Measurements from ENCODE around the gene GMDS.
A peak's percentile ranks its signal among the peaks of the same experiment; 100 is the strongest.

GMDS gene

DNA sequence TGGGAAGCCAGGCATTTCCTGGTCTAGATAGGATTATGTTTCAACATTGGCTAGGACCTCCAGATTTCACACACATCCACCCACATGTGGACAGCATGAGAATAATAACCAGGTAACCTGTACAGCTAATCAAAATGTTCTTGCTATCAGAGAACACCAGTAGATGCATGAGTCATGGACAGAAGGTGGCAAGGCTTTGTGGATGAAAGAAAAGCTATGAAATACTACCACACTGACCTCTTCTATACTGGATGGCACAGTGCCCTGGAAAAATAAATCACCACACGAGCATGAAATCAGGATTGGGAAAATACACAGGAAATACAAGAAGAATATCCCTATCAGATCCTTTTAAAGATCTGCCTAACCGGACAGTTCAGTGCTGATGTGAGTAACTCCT is 113.0 kb downstream of the GMDS start:
- no peak for DNase-seq

DNA sequence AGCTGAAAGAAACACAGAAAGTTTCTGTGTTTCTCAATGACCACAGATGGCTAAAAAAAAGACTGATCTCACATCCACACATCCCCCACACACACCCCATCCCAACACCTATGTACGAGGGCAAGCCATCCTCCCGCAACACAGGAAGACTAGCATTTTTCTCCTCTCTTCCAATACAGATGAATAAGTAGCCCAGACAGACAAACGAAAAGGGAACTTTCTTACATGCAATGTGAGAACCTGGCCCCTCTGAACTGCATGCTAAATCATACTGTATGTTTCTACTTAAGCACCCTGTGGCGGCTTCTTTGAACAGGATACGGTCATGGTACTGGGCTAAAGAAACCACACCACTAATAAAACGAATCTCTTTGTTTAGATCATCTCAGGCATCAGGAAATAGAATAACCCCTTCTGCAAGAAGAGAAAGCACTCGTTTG is 116.2 kb downstream of the GMDS start:
- DNase-seq = no peak

GRCh38 chr6:2127484-2127911 is 117.9 kb downstream of the GMDS start:
- DNase-seq = no peak

DNA sequence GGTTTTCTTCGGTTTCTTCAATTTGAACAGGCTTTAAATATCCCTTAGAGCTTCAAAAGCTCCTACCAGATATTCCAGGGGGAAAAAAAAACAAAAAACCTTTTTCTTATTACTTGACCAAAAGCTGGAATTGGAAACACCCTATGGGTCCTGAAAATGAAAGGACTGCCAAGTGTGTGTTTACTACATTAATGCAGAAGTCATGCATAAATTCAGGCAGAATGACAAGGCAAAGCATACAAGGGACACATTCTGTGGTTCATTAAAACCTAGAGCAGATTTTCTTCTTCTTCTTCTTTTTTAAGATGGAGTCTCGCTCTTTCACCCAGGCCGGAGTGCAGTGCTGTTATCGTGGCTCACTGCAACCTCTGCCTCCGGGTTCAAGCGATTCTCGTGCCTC is 119.1 kb downstream of the GMDS start:
- no peak for DNase-seq

DNA sequence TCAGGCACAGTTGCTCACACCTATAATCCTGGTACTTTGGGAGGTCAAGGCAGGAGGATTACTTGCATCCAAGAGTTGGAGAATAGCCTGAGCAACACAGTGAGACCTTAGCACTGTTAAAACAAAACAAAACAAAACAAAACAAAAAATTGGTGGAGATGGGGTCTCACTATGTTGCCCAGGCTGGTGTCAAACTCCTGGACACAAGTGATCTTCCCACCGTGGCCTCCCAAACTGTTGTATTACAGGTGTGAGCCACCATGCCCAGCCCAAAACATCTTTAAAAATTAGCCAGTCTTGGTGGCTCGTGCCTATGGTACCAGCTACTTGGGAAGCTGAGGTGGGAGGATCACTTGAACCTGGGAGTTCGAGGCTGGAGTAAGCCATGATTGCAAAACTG is 120.2 kb downstream of the GMDS start:
- DNase-seq = no peak

- DNase-seq = no peak
Observed at GRCh38 chr6:2124260-2124709, 121.1 kb downstream of the GMDS start.

DNA sequence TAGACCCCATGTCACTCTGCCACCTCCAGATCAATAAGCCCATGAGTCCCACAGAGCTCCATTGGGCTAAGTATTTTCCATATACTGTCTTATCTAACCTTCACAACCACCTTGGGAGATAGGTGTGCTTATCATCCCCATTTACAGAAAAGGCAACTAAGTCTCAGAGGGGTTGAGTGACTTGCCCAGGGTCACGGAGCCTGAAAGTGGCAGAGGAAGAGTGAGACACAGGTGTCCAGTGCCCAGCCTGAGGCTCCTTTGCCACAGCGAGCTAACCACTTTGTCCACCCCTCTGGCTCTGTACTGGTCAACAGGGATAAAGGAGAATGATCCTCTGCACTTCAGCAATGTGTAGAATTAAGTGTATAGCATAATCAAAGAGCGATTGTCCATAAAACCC is 124.5 kb downstream of the GMDS start:
- DNase-seq = no peak

GRCh38 chr6:2119275-2119674 is 126.1 kb downstream of the GMDS start:
- no peak for DNase-seq

GRCh38 chr6:2118136-2118535 is 127.3 kb downstream of the GMDS start:
- no peak for DNase-seq

DNA sequence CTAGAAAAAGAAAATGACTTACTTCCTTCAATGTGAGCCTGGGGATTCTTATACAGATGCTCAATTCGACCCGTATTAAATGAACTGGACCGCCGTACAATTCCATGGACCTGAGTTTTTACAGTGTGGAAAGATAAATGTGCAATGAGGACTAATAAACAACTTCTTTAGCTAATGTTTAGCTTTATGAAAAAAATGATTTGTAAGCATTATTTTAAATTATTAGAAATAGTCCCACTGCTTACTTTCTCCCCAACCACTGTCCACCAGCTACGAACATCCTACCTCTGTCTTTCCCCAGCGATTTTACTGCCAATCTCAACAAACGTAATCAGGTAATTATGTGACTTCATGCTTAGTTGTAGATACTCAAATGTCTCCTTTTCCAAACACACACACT is 128.0 kb downstream of the GMDS start:
- DNase-seq = no peak

- no peak for DNase-seq
Observed at GRCh38 chr6:2116496-2116895, 128.9 kb downstream of the GMDS start.

- DNase-seq = no peak
Observed at GRCh38 chr6:2114100-2114499, 131.3 kb downstream of the GMDS start.

DNA sequence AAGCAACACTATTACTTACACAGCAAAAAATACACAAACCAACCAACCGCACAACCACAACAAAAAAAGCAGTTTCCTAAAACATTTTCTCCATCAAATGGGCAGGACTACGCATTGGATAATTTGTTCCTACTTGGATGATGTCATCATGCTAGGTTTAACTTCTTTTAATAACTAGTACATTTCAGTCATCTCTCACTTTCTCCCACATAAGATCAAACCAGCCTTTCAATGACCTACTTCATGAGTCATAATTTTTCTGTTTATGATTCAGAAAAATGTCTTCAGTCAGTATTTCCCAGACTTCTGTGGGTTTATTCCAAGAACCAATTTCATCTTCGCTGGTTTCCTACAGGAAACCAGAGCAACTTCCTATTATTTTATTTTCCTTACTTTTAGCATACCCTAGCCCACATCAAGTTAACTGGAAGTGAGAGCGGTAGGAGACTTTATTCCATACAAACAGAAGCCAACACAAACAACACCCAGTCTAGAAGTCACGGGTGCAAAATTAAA is 134.2 kb downstream of the GMDS start:
- DNase-seq = no peak

DNA sequence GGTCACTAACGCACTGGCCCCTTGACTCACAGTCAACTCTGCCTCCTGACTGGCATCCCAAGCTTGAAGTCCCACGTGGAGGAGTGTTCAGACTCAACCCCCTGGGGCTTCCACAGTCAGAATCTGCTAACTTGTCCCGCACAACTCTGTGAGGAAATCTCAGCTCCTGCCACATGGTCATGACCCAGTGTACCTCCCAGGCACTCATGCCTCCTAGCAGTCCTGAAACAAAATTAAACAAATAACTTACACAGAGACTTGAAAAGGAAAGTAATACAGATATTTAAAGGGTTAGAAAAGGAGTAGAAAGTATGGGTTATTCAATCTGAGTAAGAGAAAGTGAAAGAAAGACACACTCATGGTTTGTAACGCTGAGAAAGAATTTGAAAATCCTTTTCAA is 134.9 kb downstream of the GMDS start:
- no peak for DNase-seq

DNA sequence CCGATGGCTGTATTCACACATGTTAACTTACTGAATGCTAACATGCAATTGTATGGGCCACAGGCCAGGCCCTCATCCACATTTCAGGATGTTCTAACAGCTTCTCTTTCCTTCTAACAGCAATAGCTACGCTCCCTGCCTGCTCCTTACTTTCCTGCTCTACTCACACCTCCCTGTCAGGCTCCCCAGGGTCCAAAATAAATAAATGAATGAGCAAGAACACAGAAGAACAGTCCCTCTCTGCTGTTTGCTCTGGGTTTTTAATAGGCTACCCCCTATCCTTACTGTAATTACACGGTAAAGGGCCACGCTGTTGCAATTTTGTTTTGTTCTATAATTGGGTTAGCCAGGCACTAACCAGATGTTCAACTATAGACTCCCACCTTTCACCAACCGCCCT is 135.6 kb downstream of the GMDS start:
- DNase-seq = no peak

DNA sequence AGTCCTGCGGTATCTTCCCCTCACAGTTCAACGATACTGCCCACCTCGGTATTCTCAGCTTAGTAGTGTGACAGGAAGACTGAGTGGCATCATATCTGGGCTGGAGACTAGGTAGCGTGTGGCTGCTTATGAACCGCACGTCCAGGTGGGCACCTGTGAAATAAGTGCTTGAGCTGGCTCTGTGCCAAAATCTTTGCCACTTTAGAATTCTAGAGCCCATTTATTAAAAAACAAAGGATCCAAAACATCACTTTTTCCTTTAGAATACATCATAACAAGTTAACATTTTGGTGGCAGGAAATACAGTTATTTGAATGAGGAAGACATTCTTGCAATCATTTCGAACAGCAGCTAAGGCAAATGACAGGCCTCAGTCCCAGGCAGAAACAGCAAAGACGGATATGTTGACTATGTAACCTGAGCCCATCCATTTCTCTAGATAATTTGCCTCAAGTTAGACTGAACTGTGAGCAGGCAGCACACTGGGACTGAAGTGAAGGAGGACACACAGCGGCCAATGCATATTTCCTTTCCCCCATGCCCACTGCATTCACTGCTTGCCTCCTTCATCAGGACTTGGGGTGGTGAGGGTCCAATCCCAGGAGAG is 136.6 kb downstream of the GMDS start:
- DNase-seq = no peak

- no peak for DNase-seq
Observed at GRCh38 chr6:2104524-2104880, 140.9 kb downstream of the GMDS start.

DNA sequence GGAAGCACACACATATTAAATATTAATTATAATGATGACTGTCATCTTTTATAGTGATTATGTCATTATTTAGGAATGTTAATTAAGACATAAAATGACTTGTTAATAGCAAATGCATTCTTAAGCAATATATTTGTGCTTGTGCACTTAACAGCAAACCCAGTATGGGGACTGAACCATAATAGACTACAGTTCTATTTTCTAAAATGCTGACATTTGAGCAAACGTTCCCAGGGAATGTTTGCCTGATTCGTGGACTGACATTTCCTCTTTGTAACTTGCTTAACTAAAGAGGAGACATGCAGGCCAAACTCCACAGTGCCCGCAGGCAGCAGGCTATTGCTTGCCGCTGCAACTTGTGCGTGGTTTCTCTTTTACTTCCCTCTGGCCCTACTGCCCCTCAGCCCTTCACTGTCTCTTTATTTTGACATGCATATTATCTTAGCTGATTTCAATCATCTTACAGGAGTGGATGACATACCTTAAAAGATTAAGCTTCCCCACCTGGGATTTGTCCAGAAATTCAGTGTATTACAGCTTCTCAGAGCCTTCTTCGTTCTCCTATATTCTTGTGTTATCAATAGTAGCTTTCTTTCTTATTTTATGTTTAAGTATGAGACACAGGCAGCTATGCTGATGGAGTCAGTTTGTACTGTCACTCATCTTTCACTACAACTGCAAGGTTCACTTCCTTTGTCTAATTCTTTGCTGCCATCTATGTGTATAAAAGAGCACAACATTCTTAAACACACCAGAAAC is 141.5 kb downstream of the GMDS start:
- peak in 1 of 14 donors; percentile 13 for DNase-seq

GRCh38 chr6:2102966-2103365 is 142.4 kb downstream of the GMDS start:
- DNase-seq = no peak

DNA sequence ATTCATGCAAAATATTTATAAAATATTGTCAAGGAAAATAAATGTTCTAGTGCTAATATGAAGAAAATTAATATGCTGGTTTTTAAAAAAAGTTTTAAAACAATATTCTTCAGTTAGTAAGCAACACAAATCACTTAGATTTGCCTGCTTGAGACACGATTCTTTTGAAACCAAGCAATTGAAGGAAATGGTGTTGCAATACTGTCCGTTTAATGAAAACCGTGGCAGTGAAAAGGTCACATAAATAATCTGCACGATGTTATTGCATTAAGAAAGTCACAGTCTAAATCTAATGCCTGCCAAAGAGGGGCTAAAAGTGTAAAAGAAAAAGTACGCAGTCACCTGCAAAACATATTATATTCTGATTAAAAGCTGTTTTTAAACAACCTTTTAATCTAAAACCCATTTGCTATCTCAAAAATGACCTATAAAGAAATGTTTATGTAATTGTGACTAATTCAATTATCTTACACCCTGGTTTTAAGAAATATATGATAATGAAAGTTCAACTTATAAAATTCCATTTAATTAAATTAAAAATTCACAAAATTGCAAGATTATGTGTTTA is 143.0 kb downstream of the GMDS start:
- no peak for DNase-seq

- DNase-seq = no peak
Observed at GRCh38 chr6:2101213-2101612, 144.2 kb downstream of the GMDS start.

DNA sequence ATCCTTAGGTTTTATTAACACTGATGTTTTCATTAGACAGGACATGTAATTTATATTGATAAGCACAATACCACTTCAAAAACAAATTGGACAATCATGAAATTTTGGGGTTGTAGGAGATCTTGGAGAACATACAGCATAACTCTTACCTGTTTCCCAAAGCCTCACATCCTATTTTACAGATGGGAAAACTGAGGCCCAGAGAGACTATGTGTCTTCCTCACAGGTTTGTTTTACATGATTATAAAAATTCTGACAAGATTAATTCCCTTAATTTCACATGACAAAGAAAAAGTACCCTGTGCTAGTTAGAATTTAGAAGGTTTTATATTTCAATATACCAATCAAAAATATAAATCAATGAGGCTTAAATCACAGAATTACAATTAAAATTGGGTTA is 145.5 kb downstream of the GMDS start:
- no peak for DNase-seq

GRCh38 chr6:2097464-2097863 is 147.9 kb downstream of the GMDS start:
- DNase-seq = no peak

DNA sequence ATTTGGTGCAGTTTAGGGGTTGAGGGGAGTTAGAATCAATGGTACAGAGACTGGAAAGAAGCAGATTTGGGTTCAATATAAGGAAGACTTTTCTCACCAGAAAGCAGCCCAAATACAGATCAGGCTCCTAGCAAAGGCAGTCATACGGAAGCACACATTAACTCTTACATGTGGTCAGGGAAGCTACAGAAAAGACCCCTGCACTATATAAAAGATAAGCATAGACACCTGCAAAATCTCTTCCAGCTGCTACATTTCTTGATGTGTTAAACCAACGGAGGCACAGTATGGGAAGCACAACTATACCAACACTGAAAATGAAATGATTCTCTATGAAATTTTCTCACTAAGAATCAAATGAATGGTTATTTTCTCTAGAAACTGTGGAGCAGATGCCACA is 150.8 kb downstream of the GMDS start:
- DNase-seq = no peak

Measured in C1 segment of cervical spinal cord (tissue), 14 donors.